Measurements from ENCODE around the gene TNNI2.

DNA sequence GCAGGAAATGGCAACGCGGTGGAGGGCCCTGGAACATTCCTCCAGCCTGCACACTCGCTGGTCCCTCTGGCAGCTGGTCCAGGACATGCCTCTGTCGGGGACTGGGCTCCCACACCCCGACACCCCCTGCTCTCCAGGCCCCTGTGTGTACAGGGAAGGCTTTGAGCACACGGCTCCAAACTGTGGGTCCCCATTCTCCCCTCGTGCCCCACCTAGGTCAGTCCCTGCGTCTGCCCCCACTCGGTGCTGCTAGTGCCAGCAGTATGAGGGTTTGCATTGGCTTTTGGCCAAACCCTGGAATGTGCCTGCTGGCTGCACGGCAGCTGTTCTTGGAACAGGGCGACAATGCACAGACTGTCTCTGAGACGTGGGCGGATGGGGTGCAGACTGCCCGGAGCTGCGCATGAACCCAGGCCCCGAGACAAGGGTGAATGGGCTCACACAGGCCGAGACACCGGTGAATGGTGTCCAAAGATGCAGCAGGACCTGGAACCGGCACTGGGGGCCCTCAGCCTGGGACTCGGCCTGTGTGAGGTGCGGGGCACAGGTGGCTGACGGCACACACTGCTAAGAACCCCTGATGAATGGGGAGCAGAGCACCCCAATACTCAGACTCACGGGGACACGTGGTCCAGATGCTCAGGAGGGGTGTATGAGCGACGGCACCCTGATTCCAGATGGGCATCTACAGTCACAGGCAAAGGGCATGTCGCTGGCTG, 11.5 kb upstream of the TNNI2 start:
- TF ChIP-seq, protein P1, sequence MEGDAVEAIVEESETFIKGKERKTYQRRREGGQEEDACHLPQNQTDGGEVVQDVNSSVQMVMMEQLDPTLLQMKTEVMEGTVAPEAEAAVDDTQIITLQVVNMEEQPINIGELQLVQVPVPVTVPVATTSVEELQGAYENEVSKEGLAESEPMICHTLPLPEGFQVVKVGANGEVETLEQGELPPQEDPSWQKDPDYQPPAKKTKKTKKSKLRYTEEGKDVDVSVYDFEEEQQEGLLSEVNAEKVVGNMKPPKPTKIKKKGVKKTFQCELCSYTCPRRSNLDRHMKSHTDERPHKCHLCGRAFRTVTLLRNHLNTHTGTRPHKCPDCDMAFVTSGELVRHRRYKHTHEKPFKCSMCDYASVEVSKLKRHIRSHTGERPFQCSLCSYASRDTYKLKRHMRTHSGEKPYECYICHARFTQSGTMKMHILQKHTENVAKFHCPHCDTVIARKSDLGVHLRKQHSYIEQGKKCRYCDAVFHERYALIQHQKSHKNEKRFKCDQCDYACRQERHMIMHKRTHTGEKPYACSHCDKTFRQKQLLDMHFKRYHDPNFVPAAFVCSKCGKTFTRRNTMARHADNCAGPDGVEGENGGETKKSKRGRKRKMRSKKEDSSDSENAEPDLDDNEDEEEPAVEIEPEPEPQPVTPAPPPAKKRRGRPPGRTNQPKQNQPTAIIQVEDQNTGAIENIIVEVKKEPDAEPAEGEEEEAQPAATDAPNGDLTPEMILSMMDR (IDR thresholded peaks at IDR 0.05; ENCODE audit: extremely low read depth in 1 of 2, insufficient read depth in 1 of 2, low read depth in 1 of 2, low read length in 2 of 2) = no peak
- TF ChIP-seq EZH2 (IDR thresholded peaks at IDR 0.05; ENCODE audit: borderline replicate concordance, low read depth, low read length, severe bottlenecking) = no peak
- TF ChIP-seq FOS (IDR thresholded peaks at IDR 0.05; ENCODE audit: borderline replicate concordance, insufficient read depth, low read length) = no peak
- no peak for TF ChIP-seq POLR2A (IDR thresholded peaks at IDR 0.05; ENCODE audit: low read depth, low read length)
- TF ChIP-seq, protein P2, sequence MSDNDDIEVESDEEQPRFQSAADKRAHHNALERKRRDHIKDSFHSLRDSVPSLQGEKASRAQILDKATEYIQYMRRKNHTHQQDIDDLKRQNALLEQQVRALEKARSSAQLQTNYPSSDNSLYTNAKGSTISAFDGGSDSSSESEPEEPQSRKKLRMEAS (IDR thresholded peaks at IDR 0.05; ENCODE audit: insufficient read depth, insufficient read length) = no peak
